Adrenal gland (tissue), 12 donors: Measurements from ENCODE around the gene ZNF555. TPM values are rescaled to one million over a fixed set of nuclear protein-coding genes. Genes with fewer than 3 reads are reported as not detected.

ENCODE experiments used
- DNase-seq, 7 donors: peaks; one replicate each; pipeline ENCODE4 v3.0.0-alpha.2; 2019 to 2020
- H3K27ac ChIP-seq, 5 donors: fragments of 200-600 bp; sonication (generic) in 4 of 5; 1 replicate in 3 of 5; 2 replicates in 2 of 5; pipeline versions ENCODE4 v1.5.1 to v1.8.0; 2016 to 2020; ENCODE audit warnings: mild to moderate bottlenecking in 1 of 5
- H3K27me3 ChIP-seq: fragments of 200-600 bp; 2 replicates; pipeline ENCODE4 v1.8.0; 2021
- H3K36me3 ChIP-seq, 2 donors: fragments of 200-600 bp; replicated peaks in 1 of 2; 1 replicate in 1 of 2; 2 replicates in 1 of 2; pipeline versions ENCODE4 v1.5.1 to v1.8.0; 2018 to 2022
- H3K4me1 ChIP-seq, 2 donors: fragments of 200-600 bp; replicated peaks in 1 of 2; 1 replicate in 1 of 2; 2 replicates in 1 of 2; pipeline versions ENCODE4 v1.5.1 to v1.8.0; 2018 to 2021
- H3K4me3 ChIP-seq, 4 donors: fragments of 200-600 bp; sonication (generic) in 3 of 4; one replicate each; pipeline ENCODE4 v1.5.1; 2016 to 2018
- H3K9me3 ChIP-seq, 3 donors: fragments of 200-600 bp; sonication (generic) in 1 of 3; replicated peaks in 1 of 3; 1 replicate in 2 of 3; 2 replicates in 1 of 3; pipeline versions ENCODE4 v1.5.1 to v1.8.0; 2016 to 2021
- POLR2A ChIP-seq, 2 donors: fragments of 450-650 bp; IDR thresholded peaks; one replicate each; pipeline ENCODE4 v1.6.1; 2017; ENCODE audit warnings: antibody characterized with exemption in 2 of 2, mild to moderate bottlenecking in 2 of 2, moderate library complexity in 1 of 2
- WGBS, 4 donors: extraction: QIAGEN DNeasy Blood & Tissue Kit in 2 of 4; methylation state at CpG; one replicate each; pipeline versions ENCODE4 v1.1.5 to v1.1.7; 2013 to 2017; 5-methylcytosine and 5-hydroxymethylcytosine counted together
- intact Hi-C, 2 donors: fragments of 100-400 bp; cut with DNase I; formaldehyde crosslinking; loops; one replicate each; pipeline versions ENCODE4 v1.14.1 to v1.15.0; 2022 to 2023
- polyA plus RNA-seq, 3 donors: library from polyadenylated mRNA; stranded (reverse); fragments of 200-250 nt in 2 of 3; fragments of 350-450 nt in 1 of 3; fragmentation: Illumina TruSeq in 1 of 3; extraction: RNeasy Lipid Tissue Mini Kit (QIAGEN cat#74804) in 1 of 3; gene quantifications; one replicate each; pipeline ENCODE4 v1.2.3, GENCODE V29; 2013 to 2014
- total RNA-seq, 9 donors: library from RNA; depleted of rRNA in 4 of 9; stranded (reverse); fragments of >200 nt in 4 of 9; fragments of 120-200 nt in 1 of 9; fragmentation: NEBNext Ultra II Directional in 1 of 9; extraction: Animal tissue kit (Norgen Biotek cat#: 25700) in 1 of 9; gene quantifications; one replicate each; pipeline versions ENCODE4 v1.1.0 to v1.2.4, GENCODE V29; 2013 to 2023
- TF ChIP-seq, protein P1 (sequence below), 6 experiments: fragments of 450-650 bp in 4 of 6; fragments of 200-600 bp in 2 of 6; sonication (generic) in 1 of 6; IDR thresholded peaks; 1 replicate in 5 of 6; 2 replicates in 1 of 6; pipeline versions ENCODE4 v1.5.1 to v1.8.0; 2016 to 2021; ENCODE audit warnings: antibody characterized with exemption in 6 of 6, mild to moderate bottlenecking in 2 of 6, moderate library complexity in 1 of 6
- donor health status: healthy with polysubstance abuse.
- donor health status: Bipolar disorder and iron deficiency.
- donor health status: DM: yes; HTN: yes; CAD: no.
- donor health status: DM: no; HTN: no; CAD: no.
- donor health status: DM: no; HTN: no; CAD: no.
- donor health status: DM: yes; HTN: yes; CAD: no.

The ZNF555 gene
- total and polyA plus RNA-seq, 12 donors = 1.9 to 7.2 (median 5.7) TPM

DNA sequence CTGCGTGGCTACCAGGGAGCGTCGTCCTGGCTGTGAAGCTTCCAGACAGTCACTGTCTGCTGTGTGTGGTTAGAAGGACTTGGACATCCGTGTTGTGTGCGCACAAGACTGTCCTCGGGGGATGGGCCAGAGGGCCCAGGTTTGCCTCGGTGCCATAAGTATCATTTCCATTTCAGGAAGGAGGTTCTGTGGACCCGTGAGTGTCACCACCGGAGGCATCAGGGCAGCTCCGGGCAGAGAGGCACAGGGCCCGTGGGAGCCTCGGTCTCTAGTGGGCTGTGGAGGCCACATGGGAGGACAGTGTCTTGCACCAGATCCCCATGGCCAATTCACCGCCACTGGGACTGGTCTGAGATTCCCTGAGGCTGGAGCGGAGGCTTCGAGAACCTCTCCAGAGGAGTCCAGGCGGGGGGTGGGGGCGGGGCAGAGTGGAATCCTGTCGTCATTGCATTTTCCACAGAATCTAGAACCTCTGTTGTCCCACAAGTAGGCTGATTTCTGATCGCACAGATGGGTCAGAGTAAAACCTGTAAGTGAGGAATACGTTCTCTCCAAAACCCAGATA, 65.4 kb downstream of the ZNF555 start:
- intact Hi-C loops = no loop called here

More for the DNA sequence above, 65.4 kb downstream of the ZNF555 start:
- WGBS, 4 donors = 89 to 95% (median 94%) methylated on average over 12 to 20 of the region's 20 CpGs
- TF ChIP-seq, protein P1, sequence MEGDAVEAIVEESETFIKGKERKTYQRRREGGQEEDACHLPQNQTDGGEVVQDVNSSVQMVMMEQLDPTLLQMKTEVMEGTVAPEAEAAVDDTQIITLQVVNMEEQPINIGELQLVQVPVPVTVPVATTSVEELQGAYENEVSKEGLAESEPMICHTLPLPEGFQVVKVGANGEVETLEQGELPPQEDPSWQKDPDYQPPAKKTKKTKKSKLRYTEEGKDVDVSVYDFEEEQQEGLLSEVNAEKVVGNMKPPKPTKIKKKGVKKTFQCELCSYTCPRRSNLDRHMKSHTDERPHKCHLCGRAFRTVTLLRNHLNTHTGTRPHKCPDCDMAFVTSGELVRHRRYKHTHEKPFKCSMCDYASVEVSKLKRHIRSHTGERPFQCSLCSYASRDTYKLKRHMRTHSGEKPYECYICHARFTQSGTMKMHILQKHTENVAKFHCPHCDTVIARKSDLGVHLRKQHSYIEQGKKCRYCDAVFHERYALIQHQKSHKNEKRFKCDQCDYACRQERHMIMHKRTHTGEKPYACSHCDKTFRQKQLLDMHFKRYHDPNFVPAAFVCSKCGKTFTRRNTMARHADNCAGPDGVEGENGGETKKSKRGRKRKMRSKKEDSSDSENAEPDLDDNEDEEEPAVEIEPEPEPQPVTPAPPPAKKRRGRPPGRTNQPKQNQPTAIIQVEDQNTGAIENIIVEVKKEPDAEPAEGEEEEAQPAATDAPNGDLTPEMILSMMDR (IDR thresholded peaks at IDR 0.05) = no peak
- TF ChIP-seq POLR2A (IDR thresholded peaks at IDR 0.05) = no peak
- Histone ChIP-seq H3K9me3 (no peaks in the 10 kb centered on the region), H3K4me1 (peaks cover 5 to 14% of the 10 kb centered on the region in 2 donors), H3K27ac (no peak overlapping the region), H3K27me3 (no peaks in the 10 kb centered on the region), H3K4me3 (no peak overlapping the region), H3K36me3 (no peaks in the 10 kb centered on the region)
- peak in 1 of 7 donors; percentile 19 for DNase-seq

Other genes starting within 250 kb of the ZNF555 start
- 10 to 100 TPM in 5 of 9 donors, 1 to 10 TPM in 3, under 1 TPM in 1; 0.83 to 16.5 (median 10.1) TPM for gene GNG7, start 138.8 kb upstream of the ZNF555 start, total RNA-seq
- gene GNG7, start 138.8 kb upstream of the ZNF555 start, polyA plus RNA-seq = 1 to 10 TPM; 2.9 to 7.8 (median 5.1) TPM
- 1 to 10 TPM in 6 of 9 donors, under 1 TPM in 3; 0.09 to 4.8 (median 1.9) TPM for gene DIRAS1, start 120.1 kb upstream of the ZNF555 start, total RNA-seq
- 1 to 10 TPM; 1.4 to 2.3 (median 1.7) TPM for gene DIRAS1, start 120.1 kb upstream of the ZNF555 start, polyA plus RNA-seq
- 10 to 100 TPM; 25.1 to 75.8 (median 36.9) TPM for gene SLC39A3, start 101.5 kb upstream of the ZNF555 start, total RNA-seq
- gene SLC39A3, start 101.5 kb upstream of the ZNF555 start, polyA plus RNA-seq = 10 to 100 TPM; 39.4 to 72.2 (median 44.2) TPM
- 10 to 100 TPM; 28.2 to 79.2 (median 54.2) TPM for gene SGTA, start 58.2 kb upstream of the ZNF555 start, total RNA-seq
- gene SGTA, start 58.2 kb upstream of the ZNF555 start, polyA plus RNA-seq = 100 to 1,000 TPM in 1 of 3 donors, 10 to 100 TPM in 2; 30.3 to 104 (median 74.5) TPM
- 10 to 100 TPM; 33.0 to 77.3 (median 44.0) TPM for gene THOP1, start 56.0 kb upstream of the ZNF555 start, total RNA-seq
- 100 to 1,000 TPM in 1 of 3 donors, 10 to 100 TPM in 2; 23.1 to 138 (median 63.0) TPM for gene THOP1, start 56.0 kb upstream of the ZNF555 start, polyA plus RNA-seq
- gene ZNF554, start 21.6 kb upstream of the ZNF555 start, total RNA-seq = 1 to 10 TPM; 1.6 to 6.4 (median 4.3) TPM
- gene ZNF554, start 21.6 kb upstream of the ZNF555 start, polyA plus RNA-seq = 1 to 10 TPM; 2.7 to 6.9 (median 3.3) TPM
- gene ZNF556, start 25.9 kb downstream of the ZNF555 start, total RNA-seq = under 1 TPM in 6 of 9 donors, not detected in 3; 0.06 to 0.45 (median 0.13) TPM
- gene ZNF556, start 25.9 kb downstream of the ZNF555 start, polyA plus RNA-seq = under 1 TPM; 0.03 to 0.18 (median 0.08) TPM
- gene ZNF57, start 59.5 kb downstream of the ZNF555 start, total RNA-seq = 1 to 10 TPM; 2.6 to 5.7 (median 3.5) TPM
- 1 to 10 TPM; 2.7 to 3.9 (median 3.4) TPM for gene ZNF57, start 59.5 kb downstream of the ZNF555 start, polyA plus RNA-seq
- gene ZNF77, start 103.5 kb downstream of the ZNF555 start, total RNA-seq = 10 to 100 TPM in 1 of 9 donors, 1 to 10 TPM in 8; 1.1 to 10.6 (median 3.9) TPM
- 1 to 10 TPM; 2.9 to 3.2 (median 3.1) TPM for gene ZNF77, start 103.5 kb downstream of the ZNF555 start, polyA plus RNA-seq
- gene TLE6, start 136.1 kb downstream of the ZNF555 start, total RNA-seq = 1 to 10 TPM in 6 of 9 donors, under 1 TPM in 3; 0.48 to 3.2 (median 1.8) TPM
- 10 to 100 TPM in 1 of 3 donors, 1 to 10 TPM in 2; 1.2 to 13.9 (median 6.3) TPM for gene TLE6, start 136.1 kb downstream of the ZNF555 start, polyA plus RNA-seq
- gene TLE2, start 187.8 kb downstream of the ZNF555 start, total RNA-seq = 100 to 1,000 TPM in 1 of 9 donors, 10 to 100 TPM in 7, 1 to 10 TPM in 1; 4.0 to 104 (median 55.6) TPM
- gene TLE2, start 187.8 kb downstream of the ZNF555 start, polyA plus RNA-seq = 100 to 1,000 TPM in 1 of 3 donors, 10 to 100 TPM in 1, 1 to 10 TPM in 1; 8.4 to 106 (median 70.3) TPM
- 100 to 1,000 TPM; 167 to 968 (median 640) TPM for gene TLE5, start 221.0 kb downstream of the ZNF555 start, total RNA-seq
- gene TLE5, start 221.0 kb downstream of the ZNF555 start, polyA plus RNA-seq = 1,000 to 10,000 TPM in 2 of 3 donors, 100 to 1,000 TPM in 1; 237 to 2,300 (median 1,557) TPM